HCT116 (cell line): ENCODE data around the gene TRMT2A. TPM values are rescaled to one million over a fixed set of nuclear protein-coding genes. Genes with fewer than 3 reads are reported as not detected.

Experiments used
- ATAC-seq: fragments of 200-7000 bp; cut with Tn5 transposase; 2 replicates; pipeline ENCODE4 v1.9.1; 2020; ENCODE audit warnings: mild to moderate bottlenecking, moderate library complexity
- BruUV-seq: library from RNA; stranded (reverse); fragments of 400-500 nt; replicated peaks from 2 replicates; lab custom pipeline; 2021; lab: Mats Ljungman, UMichigan
- CTCF ChIA-PET: fragments of 300-600 bp; sonication (Branson Sonifier 250); formaldehyde crosslinking; loops from one replicate; lab custom pipeline; 2021; ENCODE audit warnings: antibody characterized with exemption; lab: Charles Lee
- POLR2A ChIA-PET: fragments of 300-600, 350-600 bp; sonication (Branson Sonifier 250); formaldehyde crosslinking; loops from one replicate; lab custom pipeline; 2021; ENCODE audit warnings: antibody characterized with exemption; lab: Charles Lee
- RAD21 ChIA-PET, 2 experiments: fragments of 300-600 bp; sonication (Branson Sonifier 250); formaldehyde crosslinking; loops; one replicate each; lab custom pipeline; 2023; ENCODE audit warnings: low total read pairs in 2 of 2; ENCODE audit not compliant: uncharacterized antibody in 2 of 2, unreplicated experiment in 2 of 2, low non-redundant PET in 1 of 2; lab: Charles Lee
- DNase-seq: peaks from one replicate; pipeline ENCODE4 v3.0.0-alpha.2; 2010; ENCODE audit warnings: low read depth, low spot score
- H2AFZ ChIP-seq: fragments of 200-600 bp; shearing (Covaris generic), sonication (generic); 2 replicates; pipeline ENCODE4 v1.6.1; 2017; ENCODE audit warnings: low read depth, mixed run types, mixed read lengths, antibody characterized with exemption, low read length; ENCODE audit not compliant: poor library complexity, severe bottlenecking
- H3K27ac ChIP-seq: 2 replicates; pipeline ENCODE4 v1.5.1; 2012; ENCODE audit warnings: low read depth, low read length
- H3K27me3 ChIP-seq: fragments of 200-600 bp; sonication (generic); 2 replicates; pipeline ENCODE4 v1.6.1; 2016; ENCODE audit warnings: mixed run types, low read length, mixed read lengths; ENCODE audit not compliant: insufficient read depth
- H3K36me3 ChIP-seq, 2 experiments: fragments of 200-500 bp in 1 of 2; fragments of 200-600 bp in 1 of 2; sonication (Bioruptor generic) in 1 of 2; sonication (generic) in 1 of 2; 2 replicates each; pipeline versions ENCODE4 v1.5.1 to v1.6.1; 2014 to 2016; ENCODE audit warnings: low read length in 2 of 2, inconsistent platforms in 1 of 2, mixed read lengths in 1 of 2, mixed run types in 1 of 2; ENCODE audit not compliant: insufficient read depth in 2 of 2, control insufficient read depth in 1 of 2
- H3K4me1 ChIP-seq, 2 experiments: fragments of 200-600 bp in 1 of 2; sonication (generic) in 1 of 2; 2 replicates each; pipeline versions ENCODE4 v1.5.1 to v1.6.1; 2012 to 2017; ENCODE audit warnings: low read length in 2 of 2, inconsistent platforms in 1 of 2, mild to moderate bottlenecking in 1 of 2, mixed read lengths in 1 of 2, mixed run types in 1 of 2, moderate library complexity in 1 of 2; ENCODE audit not compliant: insufficient read depth in 2 of 2, control insufficient read depth in 1 of 2
- H3K4me2 ChIP-seq: fragments of 200-600 bp; sonication (generic); 2 replicates; pipeline ENCODE4 v1.6.1; 2017; ENCODE audit warnings: mixed run types, low read length, mixed read lengths
- H3K4me3 ChIP-seq, 2 experiments: fragments of 200-600 bp in 1 of 2; sonication (generic) in 1 of 2; replicated peaks in 1 of 2; 2 replicates each; pipeline ENCODE4 v1.5.1; 2011 to 2016; ENCODE audit warnings: low read length in 2 of 2, control low read depth in 1 of 2, low read depth in 1 of 2, mild to moderate bottlenecking in 1 of 2, mixed read lengths in 1 of 2, mixed run types in 1 of 2
- H3K79me2 ChIP-seq: fragments of 200-600 bp; sonication (generic); 2 replicates; pipeline ENCODE4 v1.6.1; 2017; ENCODE audit warnings: mild to moderate bottlenecking, mixed run types, low read length, moderate library complexity, mixed read lengths; ENCODE audit not compliant: insufficient read depth
- H3K9ac ChIP-seq: fragments of 200-600 bp; sonication (generic); 2 replicates; pipeline ENCODE4 v1.6.1; 2016; ENCODE audit warnings: low read length, mixed read lengths
- H3K9me2 ChIP-seq: fragments of 200-600 bp; sonication (generic), shearing (Covaris generic); 2 replicates; pipeline ENCODE4 v1.6.1; 2017; ENCODE audit warnings: mixed run types, mild to moderate bottlenecking, moderate library complexity; ENCODE audit not compliant: insufficient read depth
- H3K9me3 ChIP-seq, 2 experiments: fragments of 200-500 bp in 1 of 2; fragments of 200-600 bp in 1 of 2; sonication (Bioruptor generic) in 1 of 2; sonication (generic) in 1 of 2; 2 replicates each; pipeline ENCODE4 v1.6.1; 2014 to 2017; ENCODE audit warnings: low read length in 2 of 2, mixed read lengths in 2 of 2, inconsistent platforms in 1 of 2, low read depth in 1 of 2, mild to moderate bottlenecking in 1 of 2, mixed run types in 1 of 2, moderate library complexity in 1 of 2; ENCODE audit not compliant: control insufficient read depth in 1 of 2, insufficient read depth in 1 of 2
- H4K20me1 ChIP-seq: fragments of 200-600 bp; sonication (generic), shearing (Covaris generic); 2 replicates; pipeline ENCODE4 v1.6.1; 2017; ENCODE audit warnings: mixed run types, mild to moderate bottlenecking, moderate library complexity; ENCODE audit not compliant: insufficient read depth
- CBX3 ChIP-seq: IDR thresholded peaks from 2 replicates; pipeline ENCODE4 v1.6.1; 2012; ENCODE audit warnings: low read depth
- EGR1 ChIP-seq: IDR thresholded peaks from 2 replicates; pipeline ENCODE4 v1.6.1; 2012; ENCODE audit warnings: low read depth
- ELF1 ChIP-seq: IDR thresholded peaks from 2 replicates; pipeline ENCODE4 v1.6.1; 2012; ENCODE audit warnings: low read depth, borderline replicate concordance
- FOSL1 ChIP-seq: IDR thresholded peaks from 2 replicates; pipeline ENCODE4 v1.6.1; 2012; ENCODE audit warnings: low read depth
- SRF ChIP-seq: IDR thresholded peaks from 2 replicates; pipeline ENCODE4 v1.6.1; 2012; ENCODE audit warnings: low read depth
- TCF7L2 ChIP-seq: IDR thresholded peaks from 2 replicates; pipeline ENCODE4 v1.7.0; 2011; ENCODE audit warnings: borderline replicate concordance, inconsistent platforms; ENCODE audit not compliant: insufficient read depth, insufficient read length; ENCODE audit errors: extremely low read depth
- YY1 ChIP-seq: IDR thresholded peaks from 2 replicates; pipeline ENCODE4 v1.6.1; 2011; ENCODE audit warnings: low read length, low read depth, moderate library complexity, mild to moderate bottlenecking; ENCODE audit not compliant: insufficient replicate concordance; ENCODE audit errors: extremely low read depth
- ZFX ChIP-seq: fragments of 450-650 bp; IDR thresholded peaks from 2 replicates; pipeline ENCODE4 v1.6.1; 2017
- ZNF274 ChIP-seq: fragments of 200-500 bp; sonication (Bioruptor generic); IDR thresholded peaks from 2 replicates; pipeline ENCODE4 v1.6.1; 2014; ENCODE audit warnings: mild to moderate bottlenecking, low read depth, low read length, inconsistent platforms
- intact Hi-C: fragments of 100-400 bp; cut with micrococcal nuclease; formaldehyde crosslinking; loops from 2 replicates; pipeline ENCODE4 v1.10.0; 2022
- total RNA-seq: library from RNA; stranded (reverse); gene quantifications from one replicate; pipeline ENCODE4 v1.2.1, GENCODE V29; 2021; ENCODE audit not compliant: unreplicated experiment
- TF ChIP-seq, protein P1 (sequence below), 3 experiments: fragments of 200-600 bp in 1 of 3; sonication (generic) in 1 of 3; IDR thresholded peaks in 2 of 3; conservative IDR thresholded peaks in 1 of 3; 2 replicates each; pipeline ENCODE4 v1.5.1; 2012 to 2017; ENCODE audit warnings: low read depth in 2 of 3, low read length in 2 of 3, antibody characterized with exemption in 1 of 3, borderline replicate concordance in 1 of 3, control low read depth in 1 of 3, mild to moderate bottlenecking in 1 of 3, mixed read lengths in 1 of 3, mixed run types in 1 of 3, moderate library complexity in 1 of 3; ENCODE audit not compliant: insufficient read depth in 1 of 3
- TF ChIP-seq, protein P2 (sequence below): IDR thresholded peaks from 2 replicates; pipeline ENCODE4 v1.6.1; 2012
- TF ChIP-seq, protein P3 (sequence below): IDR thresholded peaks from 2 replicates; pipeline ENCODE4 v1.6.1; 2011; ENCODE audit warnings: mild to moderate bottlenecking, low read length, moderate library complexity; ENCODE audit not compliant: insufficient replicate concordance; ENCODE audit errors: extremely low read depth

The TRMT2A gene
- total RNA-seq, 1 experiment from 2014 or later: 67.3 TPM

DNA sequence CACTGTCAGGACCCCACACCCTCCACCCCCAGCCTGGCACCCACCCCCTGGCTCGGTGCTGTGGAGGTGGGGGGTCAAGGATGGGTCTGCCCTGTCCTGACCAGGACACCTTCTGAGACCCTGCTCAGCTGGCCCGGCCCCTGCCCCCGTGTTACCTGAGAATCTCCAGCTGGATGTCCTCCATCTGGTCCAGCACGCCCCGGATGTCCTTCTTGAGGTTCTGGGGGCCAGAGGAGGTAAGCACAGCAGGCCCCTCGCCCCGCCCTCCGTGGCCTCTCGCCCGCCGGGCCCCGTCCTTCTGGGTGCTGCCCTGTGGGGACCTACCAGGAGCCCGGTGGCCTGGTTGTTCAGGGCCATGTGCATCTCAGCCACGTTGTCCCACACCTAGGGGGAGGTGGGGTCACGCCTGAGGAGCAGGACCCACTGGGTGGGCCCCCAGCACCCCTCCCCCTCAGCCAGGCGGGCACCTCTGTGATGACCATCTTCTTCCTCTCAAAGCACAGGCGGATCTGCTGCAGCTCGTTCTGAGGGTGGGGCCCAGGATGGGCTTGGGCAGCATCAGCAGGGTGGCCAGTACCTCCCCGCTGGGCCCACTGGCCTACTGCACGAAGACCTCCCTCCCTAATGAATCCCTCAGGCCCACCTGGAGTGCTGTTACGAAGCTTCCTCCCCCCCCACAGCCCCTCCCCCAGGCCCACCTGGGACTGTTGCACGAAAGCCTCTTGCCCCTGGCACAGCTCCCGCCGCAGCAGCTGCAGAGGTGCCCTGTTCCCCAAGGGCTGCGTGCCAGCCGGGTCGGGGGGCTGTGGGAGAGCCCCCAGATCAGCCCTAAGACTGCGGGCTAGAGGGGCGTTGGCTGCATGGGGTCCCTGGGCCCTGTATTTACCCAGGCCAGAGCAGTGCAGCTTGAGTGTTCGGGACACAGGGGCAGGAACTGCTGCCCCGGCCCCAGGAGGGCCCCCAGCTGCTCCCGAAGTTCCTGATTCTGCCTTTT is 32.5 kb upstream of the TRMT2A start:
- ATAC-seq (no peak), DNase-seq (no peak)
- ChIA-PET POLR2A (no interaction called here), RAD21 (no interaction called here), CTCF (no interaction called here)
- BruUV-seq: no TSS peak
- no peak overlapping the region for H3K4me3 ChIP-seq
- no peak overlapping the region for H3K9ac ChIP-seq
- no peaks in the 10 kb centered on the region; a peak in 1 of 4 replicates for H3K36me3 ChIP-seq
- H3K4me2 ChIP-seq: no peak overlapping the region
- H3K9me2 ChIP-seq: no peaks in the 10 kb centered on the region
- no peaks in the 10 kb centered on the region for H3K9me3 ChIP-seq
- H3K4me1 ChIP-seq: no peaks in the 10 kb centered on the region
- no peak overlapping the region for H2AFZ ChIP-seq
- TF ChIP-seq EGR1: no peak
- TF ChIP-seq TCF7L2: no peak
- TF ChIP-seq ZNF274: no peak
- TF ChIP-seq, protein P1, sequence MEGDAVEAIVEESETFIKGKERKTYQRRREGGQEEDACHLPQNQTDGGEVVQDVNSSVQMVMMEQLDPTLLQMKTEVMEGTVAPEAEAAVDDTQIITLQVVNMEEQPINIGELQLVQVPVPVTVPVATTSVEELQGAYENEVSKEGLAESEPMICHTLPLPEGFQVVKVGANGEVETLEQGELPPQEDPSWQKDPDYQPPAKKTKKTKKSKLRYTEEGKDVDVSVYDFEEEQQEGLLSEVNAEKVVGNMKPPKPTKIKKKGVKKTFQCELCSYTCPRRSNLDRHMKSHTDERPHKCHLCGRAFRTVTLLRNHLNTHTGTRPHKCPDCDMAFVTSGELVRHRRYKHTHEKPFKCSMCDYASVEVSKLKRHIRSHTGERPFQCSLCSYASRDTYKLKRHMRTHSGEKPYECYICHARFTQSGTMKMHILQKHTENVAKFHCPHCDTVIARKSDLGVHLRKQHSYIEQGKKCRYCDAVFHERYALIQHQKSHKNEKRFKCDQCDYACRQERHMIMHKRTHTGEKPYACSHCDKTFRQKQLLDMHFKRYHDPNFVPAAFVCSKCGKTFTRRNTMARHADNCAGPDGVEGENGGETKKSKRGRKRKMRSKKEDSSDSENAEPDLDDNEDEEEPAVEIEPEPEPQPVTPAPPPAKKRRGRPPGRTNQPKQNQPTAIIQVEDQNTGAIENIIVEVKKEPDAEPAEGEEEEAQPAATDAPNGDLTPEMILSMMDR (IDR thresholded peaks at IDR 0.05 in 2 of 3, conservative IDR thresholded peaks at IDR 0.05 in 1 of 3; ENCODE audit: borderline replicate concordance in 1 of 3, insufficient read depth in 1 of 3, low read depth in 2 of 3, low read length in 2 of 3): no peak
- TF ChIP-seq CBX3: no peak
- TF ChIP-seq ZFX: no peak
- no peak for TF ChIP-seq FOSL1
- TF ChIP-seq SRF: no peak
- TF ChIP-seq YY1: no peak
- TF ChIP-seq, protein P2, sequence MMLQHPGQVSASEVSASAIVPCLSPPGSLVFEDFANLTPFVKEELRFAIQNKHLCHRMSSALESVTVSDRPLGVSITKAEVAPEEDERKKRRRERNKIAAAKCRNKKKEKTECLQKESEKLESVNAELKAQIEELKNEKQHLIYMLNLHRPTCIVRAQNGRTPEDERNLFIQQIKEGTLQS: no peak
- TF ChIP-seq, protein P3, sequence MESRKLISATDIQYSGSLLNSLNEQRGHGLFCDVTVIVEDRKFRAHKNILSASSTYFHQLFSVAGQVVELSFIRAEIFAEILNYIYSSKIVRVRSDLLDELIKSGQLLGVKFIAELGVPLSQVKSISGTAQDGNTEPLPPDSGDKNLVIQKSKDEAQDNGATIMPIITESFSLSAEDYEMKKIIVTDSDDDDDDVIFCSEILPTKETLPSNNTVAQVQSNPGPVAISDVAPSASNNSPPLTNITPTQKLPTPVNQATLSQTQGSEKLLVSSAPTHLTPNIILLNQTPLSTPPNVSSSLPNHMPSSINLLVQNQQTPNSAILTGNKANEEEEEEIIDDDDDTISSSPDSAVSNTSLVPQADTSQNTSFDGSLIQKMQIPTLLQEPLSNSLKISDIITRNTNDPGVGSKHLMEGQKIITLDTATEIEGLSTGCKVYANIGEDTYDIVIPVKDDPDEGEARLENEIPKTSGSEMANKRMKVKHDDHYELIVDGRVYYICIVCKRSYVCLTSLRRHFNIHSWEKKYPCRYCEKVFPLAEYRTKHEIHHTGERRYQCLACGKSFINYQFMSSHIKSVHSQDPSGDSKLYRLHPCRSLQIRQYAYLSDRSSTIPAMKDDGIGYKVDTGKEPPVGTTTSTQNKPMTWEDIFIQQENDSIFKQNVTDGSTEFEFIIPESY: no peak
- TF ChIP-seq ELF1: no peak
- H3K79me2 ChIP-seq: no peaks in the 10 kb centered on the region
- H3K27ac ChIP-seq: no peak overlapping the region
- no peaks in the 10 kb centered on the region for H3K27me3 ChIP-seq
- intact Hi-C loops: no loop called here
- no peaks in the 10 kb centered on the region for H4K20me1 ChIP-seq
